H1 (cell line): ENCODE data around the gene PRKAG3. TPM values are rescaled to one million over a fixed set of nuclear protein-coding genes. Genes with fewer than 3 reads are reported as not detected.

ENCODE experiments used
- CTCF ChIA-PET: fragments of 300-600 bp; sonication (Branson Sonifier 250); formaldehyde crosslinking; loops from one replicate; lab custom pipeline; 2021; ENCODE audit not compliant: partially characterized antibody; lab: Charles Lee
- POLR2A ChIA-PET: fragments of 300-600 bp; sonication (Branson Sonifier 250); formaldehyde crosslinking; loops from one replicate; lab custom pipeline; 2021; ENCODE audit warnings: inconsistent platforms; ENCODE audit not compliant: partially characterized antibody; lab: Charles Lee
- DNase-seq, 2 experiments: peaks; one replicate each; pipeline versions ENCODE4 v3.0.0 to v3.0.0-alpha.2; 2010 to 2022; ENCODE audit warnings: low spot score in 2 of 2, low read depth in 1 of 2, mixed read lengths in 1 of 2
- FAIRE-seq: peaks from 2 replicates; lab custom pipeline; 2011; peaks lifted over from hg19 to GRCh38; lab: Jason Lieb, UNC
- H2AFZ ChIP-seq: 2 replicates; pipeline ENCODE4 v1.8.1; 2012; ENCODE audit warnings: low read length, inconsistent platforms
- H2AK5ac ChIP-seq: 2 replicates; pipeline ENCODE4 v1.6.1; 2013; ENCODE audit warnings: low read depth, low read length
- H2BK120ac ChIP-seq: replicated peaks from 2 replicates; pipeline ENCODE3; 2013; ENCODE audit warnings: low read depth, low read length, inconsistent platforms
- H2BK12ac ChIP-seq: 2 replicates; pipeline ENCODE4 v1.6.1; 2013; ENCODE audit warnings: low read depth, low read length
- H2BK15ac ChIP-seq: 2 replicates; pipeline ENCODE4 v1.6.1; 2013; ENCODE audit warnings: low read length
- H2BK20ac ChIP-seq: 2 replicates; pipeline ENCODE4 v1.6.1; 2013; ENCODE audit warnings: low read length
- H2BK5ac ChIP-seq: 2 replicates; pipeline ENCODE4 v1.6.1; 2013; ENCODE audit warnings: low read depth, low read length
- H3K14ac ChIP-seq: 2 replicates; pipeline ENCODE4 v1.6.1; 2013; ENCODE audit warnings: inconsistent platforms; ENCODE audit not compliant: insufficient read length
- H3K18ac ChIP-seq: 2 replicates; pipeline ENCODE4 v1.6.1; 2013; ENCODE audit warnings: low read length; ENCODE audit errors: extremely low read depth
- H3K23ac ChIP-seq: 2 replicates; pipeline ENCODE4 v1.6.1; 2013; ENCODE audit warnings: inconsistent platforms; ENCODE audit not compliant: insufficient read length
- H3K23me2 ChIP-seq: 2 replicates; pipeline ENCODE4 v1.6.1; 2013; ENCODE audit warnings: low read depth, low read length
- H3K27ac ChIP-seq: 2 replicates; pipeline ENCODE4 v1.6.1; 2011; ENCODE audit warnings: low read depth, low read length, inconsistent platforms
- H3K27me3 ChIP-seq, 4 experiments: replicated peaks in 1 of 4; 1 replicate in 1 of 4; 2 replicates in 3 of 4; pipeline versions ENCODE4 v1.6.1 to v1.8.1; 2011 to 2013; ENCODE audit warnings: low read length in 3 of 4, mild to moderate bottlenecking in 3 of 4, inconsistent platforms in 2 of 4, mixed read lengths in 2 of 4, moderate library complexity in 1 of 4; ENCODE audit not compliant: control insufficient read depth in 3 of 4, insufficient read depth in 3 of 4; ENCODE audit errors: extremely low read depth in 1 of 4
- H3K36me3 ChIP-seq, 4 experiments: 2 replicates each; pipeline versions ENCODE4 v1.6.1 to v1.8.1; 2011 to 2013; ENCODE audit warnings: mild to moderate bottlenecking in 4 of 4, low read length in 3 of 4, moderate library complexity in 2 of 4, control low read depth in 1 of 4, inconsistent platforms in 1 of 4; ENCODE audit not compliant: insufficient read depth in 4 of 4, control insufficient read depth in 2 of 4
- H3K4ac ChIP-seq: replicated peaks from 2 replicates; pipeline ENCODE3; 2013; ENCODE audit warnings: low read length, low read depth, mixed read lengths, inconsistent platforms; ENCODE audit not compliant: insufficient read length
- H3K4me1 ChIP-seq, 4 experiments: replicated peaks in 1 of 4; 1 replicate in 1 of 4; 2 replicates in 3 of 4; pipeline versions ENCODE4 v1.6.1 to v1.8.1; 2011 to 2013; ENCODE audit warnings: low read length in 3 of 4, inconsistent platforms in 2 of 4, mixed read lengths in 1 of 4; ENCODE audit not compliant: insufficient read depth in 4 of 4, control insufficient read depth in 3 of 4
- H3K4me2 ChIP-seq, 2 experiments: 2 replicates each; pipeline versions ENCODE4 v1.6.1 to v1.8.1; 2011 to 2013; ENCODE audit warnings: low read depth in 2 of 2, low read length in 2 of 2, control low read depth in 1 of 2, inconsistent platforms in 1 of 2, mild to moderate bottlenecking in 1 of 2; ENCODE audit not compliant: insufficient read depth in 1 of 2
- H3K4me3 ChIP-seq, 4 experiments: fragments of 200-600, 300-600 bp in 1 of 4; sonication (generic), shearing (Covaris generic), sonication (Bioruptor Twin) in 1 of 4; 2 replicates each; pipeline versions ENCODE4 v1.5.1 to v1.8.1; 2011 to 2016; ENCODE audit warnings: low read length in 4 of 4, low read depth in 3 of 4, control low read depth in 2 of 4, inconsistent platforms in 2 of 4, mild to moderate bottlenecking in 2 of 4, mixed read lengths in 1 of 4, moderate library complexity in 1 of 4; ENCODE audit not compliant: insufficient read depth in 2 of 4; ENCODE audit errors: extremely low read depth in 1 of 4
- H3K56ac ChIP-seq: replicated peaks from 2 replicates; pipeline ENCODE3; 2013; ENCODE audit warnings: low read depth, mild to moderate bottlenecking, mixed read lengths, low read length, inconsistent platforms; ENCODE audit not compliant: insufficient read length
- H3K79me1 ChIP-seq: 2 replicates; pipeline ENCODE4 v1.6.1; 2013; ENCODE audit warnings: low read depth, low read length, control low read depth
- H3K79me2 ChIP-seq, 2 experiments: 2 replicates each; pipeline versions ENCODE4 v1.6.1 to v1.8.1; 2012 to 2013; ENCODE audit warnings: low read length in 2 of 2, mild to moderate bottlenecking in 2 of 2, inconsistent platforms in 1 of 2; ENCODE audit not compliant: insufficient read depth in 2 of 2, control insufficient read depth in 1 of 2
- H3K9ac ChIP-seq, 4 experiments: replicated peaks in 1 of 4; 1 replicate in 1 of 4; 2 replicates in 3 of 4; pipeline versions ENCODE4 v1.6.1 to v1.8.1; 2011 to 2013; ENCODE audit warnings: low read depth in 3 of 4, low read length in 3 of 4, control low read depth in 2 of 4, mild to moderate bottlenecking in 2 of 4, moderate library complexity in 2 of 4, inconsistent platforms in 1 of 4; ENCODE audit errors: extremely low read depth in 1 of 4
- H3K9me3 ChIP-seq, 2 experiments: 2 replicates each; pipeline versions ENCODE4 v1.6.1 to v1.8.1; 2012 to 2013; ENCODE audit warnings: mild to moderate bottlenecking in 2 of 2, moderate library complexity in 2 of 2, control low read depth in 1 of 2, inconsistent platforms in 1 of 2, low read depth in 1 of 2, low read length in 1 of 2, mixed read lengths in 1 of 2; ENCODE audit not compliant: insufficient read depth in 2 of 2
- H4K20me1 ChIP-seq, 2 experiments: replicated peaks in 1 of 2; 2 replicates each; pipeline versions ENCODE3 to v1.8.1; 2011 to 2013; ENCODE audit warnings: inconsistent platforms in 2 of 2, low read length in 2 of 2, mild to moderate bottlenecking in 1 of 2; ENCODE audit not compliant: insufficient read depth in 2 of 2, control insufficient read depth in 1 of 2
- H4K5ac ChIP-seq: 2 replicates; pipeline ENCODE4 v1.6.1; 2013; ENCODE audit warnings: low read length, low read depth, mixed read lengths, inconsistent platforms; ENCODE audit not compliant: insufficient read length
- H4K8ac ChIP-seq: 2 replicates; pipeline ENCODE4 v1.8.0; 2013; ENCODE audit warnings: mild to moderate bottlenecking, moderate library complexity, low read length, inconsistent platforms; ENCODE audit not compliant: insufficient read depth; ENCODE audit errors: extremely low read depth
- H4K91ac ChIP-seq: replicated peaks from 2 replicates; pipeline ENCODE3; 2013; ENCODE audit warnings: low read length, mixed read lengths, inconsistent platforms; ENCODE audit not compliant: insufficient read length
- CEBPB ChIP-seq: IDR thresholded peaks from 2 replicates; pipeline ENCODE4 v1.6.1; 2012; ENCODE audit warnings: low read depth, low read length
- CTBP2 ChIP-seq: IDR thresholded peaks from 2 replicates; pipeline ENCODE4 v1.7.0; 2011; ENCODE audit warnings: borderline replicate concordance, mild to moderate bottlenecking, moderate library complexity, mixed read lengths, low read length; ENCODE audit not compliant: insufficient read depth, insufficient read length
- EZH2 ChIP-seq: fragments of 200-600 bp; sonication (generic); IDR thresholded peaks from 2 replicates; pipeline ENCODE4 v1.7.1; 2012; ENCODE audit warnings: low read depth, mild to moderate bottlenecking, moderate library complexity, low read length, inconsistent platforms; ENCODE audit not compliant: severe bottlenecking
- JUN ChIP-seq: IDR thresholded peaks from 2 replicates; pipeline ENCODE4 v1.6.1; 2011; ENCODE audit warnings: low read depth, mild to moderate bottlenecking, improper control_type of control experiment, low read length
- RNF2 ChIP-seq: fragments of 200-900, 300-1000 bp; sonication (generic); IDR thresholded peaks from 2 replicates; pipeline ENCODE4 v1.7.1; 2016; ENCODE audit warnings: borderline replicate concordance, low read depth, mild to moderate bottlenecking, antibody characterized with exemption, low read length; ENCODE audit not compliant: poor library complexity, severe bottlenecking; ENCODE audit errors: missing control alignments
- SUZ12 ChIP-seq: fragments of 200-600 bp; sonication (generic); IDR thresholded peaks from 2 replicates; pipeline ENCODE4 v1.6.1; 2012; ENCODE audit warnings: mild to moderate bottlenecking, inconsistent platforms, low read length, moderate library complexity, mixed read lengths
- WGBS, 2 experiments: shearing (Covaris generic) in 1 of 2; methylation state at CpG; one replicate each; pipeline versions ENCODE4 v1.1.6 to v1.1.7; 2013 to 2015; ENCODE audit warnings: low lambda C conversion rate in 2 of 2, mixed read lengths in 2 of 2, inconsistent platforms in 1 of 2, low coverage in 1 of 2, missing lambda C conversion rate in 1 of 2; ENCODE audit not compliant: insufficient replicate concordance in 2 of 2, insufficient coverage in 1 of 2, insufficient read length in 1 of 2; ENCODE audit errors: extremely low coverage in 1 of 2, missing lambda C conversion rate in 1 of 2; 5-methylcytosine and 5-hydroxymethylcytosine counted together
- polyA plus RNA-seq, 7 experiments: library from polyadenylated mRNA; depleted of rRNA in 3 of 7; stranded (reverse) in 5 of 7; unstranded in 2 of 7; fragments of >200 nt in 5 of 7; fragments of 200-250 nt in 2 of 7; gene quantifications; 1 replicate in 5 of 7; 2 replicates in 1 of 7; 4 replicates in 1 of 7; pipeline versions ENCODE4 v1.2.1 to v1.2.3, GENCODE V29; 2011 to 2013; ENCODE audit warnings: missing spikeins in 2 of 7, mixed read lengths in 2 of 7
- total RNA-seq: library from RNA; stranded (reverse); fragmentation: NEBNext Ultra II Directional; extraction: Animal tissue kit (Norgen Biotek cat#: 25700); gene quantifications from 2 replicates; pipeline ENCODE4 v1.2.1, GENCODE V29; 2021

Gene PRKAG3
- total and polyA plus RNA-seq, 2 of the 8 experiments (the other 6 are each of a cell fraction or from before 2014, with no cell fraction given), result not detected

GRCh38 chr2:218873359-218874194 is 42.0 kb upstream of the PRKAG3 start:
- FAIRE-seq, result no peak
- H3K23ac ChIP-seq, result no peak overlapping the region
- H3K9ac ChIP-seq, result no peak overlapping the region
- H3K27me3 ChIP-seq, result peaks cover 96 to 100% (median 99%) of the 10 kb centered on the region in 4 experiments
- ChIA-PET POLR2A (interaction anchor here (0.7 to 1.7 kb wide), 2 partner anchors 13 kb away, joined by 3 to 4 read pairs; partner anchors contain the start of gene WNT6), CTCF (interaction anchor here (1.0 to 21.8 kb wide), 15 partner anchors 8 to 278 kb away, joined by 3 to 783 read pairs (median 27); partner anchors contain the start of genes CRYBA2, FEV, WNT10A and WNT6)
- peaks cover 6% of the 10 kb centered on the region; the same call in 1 of the 2 replicates for H3K23me2 ChIP-seq
- H4K5ac ChIP-seq, result no peak overlapping the region
- peak overlapping the region in 1 of 4 experiments; percentile 41; a peak in 2 of 8 replicates for H3K4me3 ChIP-seq
- no peak overlapping the region for H2BK120ac ChIP-seq
- no peak overlapping the region for H2BK20ac ChIP-seq
- no peak overlapping the region for H2AFZ ChIP-seq
- no peak overlapping the region for H3K4ac ChIP-seq
- H4K91ac ChIP-seq, result peak overlapping the region; percentile 17
- H3K79me1 ChIP-seq, result no peaks in the 10 kb centered on the region
- no peak overlapping the region for H2BK5ac ChIP-seq
- no peaks in the 10 kb centered on the region for H3K79me2 ChIP-seq
- no peak overlapping the region for H3K56ac ChIP-seq
- H4K8ac ChIP-seq, result no peak overlapping the region
- peaks cover 17 to 34% of the 10 kb centered on the region in 2 experiments for H4K20me1 ChIP-seq
- H2AK5ac ChIP-seq, result 0 out of 2 replicates have a peak overlapping the region, but pooled peaks have one; percentile 19
- no peaks in the 10 kb centered on the region; a peak in 1 of 4 replicates for H3K9me3 ChIP-seq
- no peak for TF ChIP-seq CEBPB
- TF ChIP-seq CTBP2, result peak; percentile 37
- TF ChIP-seq SUZ12, result peak; percentile 100
- peak; percentile 100 for TF ChIP-seq EZH2
- peak; percentile 83 for TF ChIP-seq RNF2
- TF ChIP-seq JUN, result no peak
- H3K4me1 ChIP-seq, result peaks cover 0 to 31% (median 15%) of the 10 kb centered on the region in 4 experiments; a peak in 6 of 7 replicates
- no peak for DNase-seq
- WGBS, 2 experiments, result 9% methylated on average over 85 of the region's 86 CpGs; no CpG with 5 or more reads in 1 of the 2 experiments
- H3K27ac ChIP-seq, result no peak overlapping the region
- H2BK12ac ChIP-seq, result peak overlapping the region; percentile 27
- H3K4me2 ChIP-seq, result peak overlapping the region; percentile 51 to 54; a peak in 3 of 4 replicates
- H3K36me3 ChIP-seq, result peaks cover 0 to 12% (median 0%) of the 10 kb centered on the region in 4 experiments; a peak in 1 of 8 replicates
- no peak overlapping the region for H3K14ac ChIP-seq
- H2BK15ac ChIP-seq, result no peak overlapping the region; the same call in 1 of the 2 replicates
- no peak overlapping the region for H3K18ac ChIP-seq
